GM10266 (cell line): ENCODE results near the gene TBRG4.
"Not testable (repeated sequence)": the region's sequence is repeated elsewhere in the genome, so short reads cannot be mapped to it uniquely, and the experiment has no call there.

ENCODE experiments used
- DNase-seq: peaks from one replicate; pipeline ENCODE4 v3.0.0; 2012; ENCODE audit errors: extremely low spot score
- CTCF ChIP-seq: IDR thresholded peaks from 2 replicates; pipeline ENCODE4 v1.5.1; 2012; ENCODE audit warnings: mild to moderate bottlenecking, low read depth; ENCODE audit not compliant: control insufficient read depth, insufficient read depth; ENCODE audit errors: missing control alignments

Gene TBRG4

DNA sequence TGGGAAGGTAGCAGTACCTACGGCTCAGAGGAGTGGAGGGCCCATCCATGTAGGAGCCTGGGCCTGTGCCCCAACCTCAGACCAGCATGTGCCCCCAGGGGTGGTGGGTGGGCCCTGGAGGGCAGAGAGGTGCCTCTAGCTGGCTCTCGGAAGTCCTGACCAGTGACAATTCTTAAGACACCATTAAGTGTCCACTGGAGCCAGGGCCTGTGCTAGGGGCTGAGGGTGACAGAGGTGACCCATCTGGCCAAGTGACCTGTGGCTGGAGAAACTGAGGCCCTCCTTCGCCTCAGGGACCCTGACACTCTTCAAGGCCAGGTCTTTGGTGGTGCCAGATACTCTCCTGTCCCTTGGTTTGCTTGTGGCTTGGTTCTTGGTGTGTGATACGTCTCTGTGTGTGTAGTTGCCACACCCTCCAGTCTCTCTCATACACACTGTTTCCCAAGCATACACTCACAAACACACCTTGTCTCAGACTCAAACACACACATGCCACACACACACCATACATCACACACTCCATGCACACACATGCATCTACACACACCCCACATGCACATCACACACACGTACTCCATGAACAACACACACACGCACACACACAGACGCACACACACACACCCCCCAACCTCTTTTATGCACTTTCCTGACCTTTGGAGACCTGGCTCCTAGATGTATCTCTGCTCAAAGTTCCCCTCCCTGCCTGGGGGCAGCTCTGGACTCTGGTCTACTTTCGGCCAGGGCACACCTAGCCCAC is 45.2 kb upstream of the TBRG4 start:
- TF ChIP-seq CTCF: no peak
- DNase-seq: no peak

DNA sequence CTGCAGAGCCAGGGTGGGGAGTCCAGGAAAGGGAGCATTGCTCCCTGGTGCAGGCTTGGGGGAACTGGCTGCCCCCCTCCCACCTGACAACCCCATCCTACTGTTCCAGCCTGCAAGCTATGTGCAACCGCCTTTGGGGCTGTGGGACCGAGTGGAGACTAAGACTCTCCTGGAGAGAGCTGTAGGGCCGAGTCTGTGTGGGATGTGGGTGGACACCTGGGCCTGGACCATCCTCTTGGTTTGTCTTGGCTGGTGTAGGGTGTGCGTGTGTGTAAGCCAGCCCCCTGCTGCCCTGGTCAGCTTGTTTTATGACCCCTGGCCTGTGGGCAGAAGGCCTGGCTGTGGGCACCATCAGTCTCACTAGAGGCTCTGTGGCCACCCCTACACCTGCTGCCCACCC is 44.4 kb upstream of the TBRG4 start:
- no peak for TF ChIP-seq CTCF
- no peak for DNase-seq

DNA sequence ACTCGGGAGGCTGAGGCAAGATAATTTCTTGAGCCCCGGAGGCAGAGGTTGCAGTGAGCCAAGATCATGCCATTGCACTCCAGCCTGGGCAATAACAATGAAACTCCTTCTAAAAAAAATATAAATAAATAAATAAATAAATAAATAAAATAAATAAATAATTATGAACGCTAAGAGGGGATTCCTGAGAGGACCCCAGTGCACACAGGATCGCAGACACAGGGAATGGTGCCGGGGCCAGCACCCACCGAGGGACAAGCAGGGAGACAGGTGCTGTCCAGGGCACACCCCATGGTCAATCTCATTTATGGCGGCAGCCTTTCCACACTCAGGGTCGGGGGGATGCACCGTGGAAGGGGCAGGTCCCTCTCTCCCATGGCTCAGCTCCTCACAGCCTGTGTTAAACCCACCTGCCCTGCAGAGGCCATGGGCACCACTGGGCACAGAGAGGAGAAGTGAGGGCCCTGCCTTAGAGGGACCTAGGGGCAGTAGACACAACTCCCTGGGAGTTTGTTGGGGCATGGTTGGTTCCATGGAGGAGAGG is 43.9 kb upstream of the TBRG4 start:
- no peak for TF ChIP-seq CTCF
- no peak for DNase-seq

GRCh38 chr7:45153861-45154260 is 42.4 kb upstream of the TBRG4 start:
- DNase-seq: not testable (repeated sequence)

GRCh38 chr7:45153233-45153632 is 41.7 kb upstream of the TBRG4 start:
- TF ChIP-seq CTCF: no peak
- DNase-seq: no peak

GRCh38 chr7:45151967-45152366 is 40.5 kb upstream of the TBRG4 start:
- no peak for TF ChIP-seq CTCF
- no peak for DNase-seq

- no peak for TF ChIP-seq CTCF
These were observed 39.7 kb upstream of the TBRG4 start for GRCh38 chr7:45151131-45151684.

More at GRCh38 chr7:45151131-45151684, 39.7 kb upstream of the TBRG4 start:
- no peak for DNase-seq
